Upper lobe of left lung (tissue), 4 donors: Measurements from ENCODE around the gene FHOD3.

Experiments used
- EP300 ChIP-seq, 4 donors: sonication (generic); formaldehyde crosslinking; IDR thresholded peaks; one replicate each; pipeline ENCODE4 v1.5.1; 2017; ENCODE audit warnings: antibody characterized with exemption in 4 of 4, control low read depth in 2 of 4
- POLR2A ChIP-seq, 4 donors: fragments of 450-650 bp; IDR thresholded peaks; one replicate each; pipeline ENCODE4 v1.5.1; 2016 to 2017; ENCODE audit warnings: antibody characterized with exemption in 4 of 4, mild to moderate bottlenecking in 2 of 4
- TF ChIP-seq, protein P1 (sequence below), 6 experiments: fragments of 450-650 bp in 4 of 6; fragments of 200-600 bp in 2 of 6; sonication (generic) in 2 of 6; IDR thresholded peaks; one replicate each; pipeline ENCODE4 v1.5.1; 2016 to 2019; ENCODE audit warnings: antibody characterized with exemption in 6 of 6

DNA sequence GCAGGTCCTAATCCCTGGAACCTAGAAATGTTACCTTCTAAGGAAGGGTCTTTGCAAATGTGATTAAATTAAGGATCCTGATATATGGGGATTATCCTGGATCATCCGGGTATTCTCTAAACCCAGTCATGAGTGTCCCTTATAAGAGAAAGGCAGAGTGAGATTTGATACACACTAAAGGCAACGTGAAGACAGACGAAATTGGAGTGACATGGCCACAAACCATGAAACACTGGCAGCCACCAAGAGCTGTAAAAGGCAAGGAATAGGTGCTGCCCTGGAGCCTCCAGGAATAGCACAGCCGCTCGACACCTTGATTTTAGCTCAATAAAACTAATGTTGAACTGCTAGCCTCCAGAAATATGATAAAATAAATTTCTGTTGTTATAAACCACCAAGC, 486.3 kb downstream of the FHOD3 start:
- TF ChIP-seq POLR2A (IDR thresholded peaks at IDR 0.05) (no peak), EP300 (IDR thresholded peaks at IDR 0.05) (no peak)
- TF ChIP-seq, protein P1, sequence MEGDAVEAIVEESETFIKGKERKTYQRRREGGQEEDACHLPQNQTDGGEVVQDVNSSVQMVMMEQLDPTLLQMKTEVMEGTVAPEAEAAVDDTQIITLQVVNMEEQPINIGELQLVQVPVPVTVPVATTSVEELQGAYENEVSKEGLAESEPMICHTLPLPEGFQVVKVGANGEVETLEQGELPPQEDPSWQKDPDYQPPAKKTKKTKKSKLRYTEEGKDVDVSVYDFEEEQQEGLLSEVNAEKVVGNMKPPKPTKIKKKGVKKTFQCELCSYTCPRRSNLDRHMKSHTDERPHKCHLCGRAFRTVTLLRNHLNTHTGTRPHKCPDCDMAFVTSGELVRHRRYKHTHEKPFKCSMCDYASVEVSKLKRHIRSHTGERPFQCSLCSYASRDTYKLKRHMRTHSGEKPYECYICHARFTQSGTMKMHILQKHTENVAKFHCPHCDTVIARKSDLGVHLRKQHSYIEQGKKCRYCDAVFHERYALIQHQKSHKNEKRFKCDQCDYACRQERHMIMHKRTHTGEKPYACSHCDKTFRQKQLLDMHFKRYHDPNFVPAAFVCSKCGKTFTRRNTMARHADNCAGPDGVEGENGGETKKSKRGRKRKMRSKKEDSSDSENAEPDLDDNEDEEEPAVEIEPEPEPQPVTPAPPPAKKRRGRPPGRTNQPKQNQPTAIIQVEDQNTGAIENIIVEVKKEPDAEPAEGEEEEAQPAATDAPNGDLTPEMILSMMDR (IDR thresholded peaks at IDR 0.05), result no peak
